Measurements from ENCODE around the gene ABCC3.

The ABCC3 gene

DNA sequence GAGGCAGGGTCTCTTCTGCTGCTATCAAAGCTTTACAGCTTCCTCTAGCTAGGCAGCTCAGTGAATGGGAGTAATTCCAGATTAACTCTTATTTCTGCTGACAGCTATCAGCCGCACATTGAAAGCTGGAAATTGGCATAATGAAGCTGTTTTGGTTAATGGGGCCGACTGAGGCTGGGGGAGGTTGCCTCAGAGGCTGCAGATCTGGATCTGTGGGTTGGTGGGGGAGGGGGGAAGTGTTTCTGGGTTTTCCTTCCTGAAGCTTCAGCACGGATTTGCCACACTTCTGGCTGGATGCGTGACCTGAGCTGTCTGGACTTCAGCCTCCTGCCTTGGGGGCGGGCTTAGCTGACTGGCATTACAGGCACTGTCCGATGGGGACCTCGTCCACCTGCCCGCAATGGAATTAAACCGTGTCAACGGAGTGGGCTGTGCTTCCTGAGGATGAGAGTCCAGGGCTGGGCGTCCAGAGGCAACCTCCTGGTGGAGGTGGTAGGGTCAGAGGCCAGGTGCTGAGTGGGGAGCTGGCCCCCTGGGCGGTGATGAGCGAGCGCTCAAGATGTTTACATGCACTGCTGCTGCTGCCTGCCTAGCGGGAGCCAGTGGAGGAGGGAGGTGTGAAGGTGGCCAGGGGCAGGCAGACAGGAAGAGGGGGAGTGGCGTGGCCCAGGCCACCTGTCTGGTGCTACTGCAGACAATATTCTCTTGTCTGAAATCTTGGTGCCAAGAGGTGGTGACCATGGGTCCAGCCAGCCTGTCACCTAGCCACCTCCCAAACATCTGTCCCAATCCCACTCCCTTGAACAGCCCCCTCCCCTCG, 6.7 kb upstream of the ABCC3 start:
- Histone ChIP-seq H3K4me3 (ENCODE audit: low read depth, low read length) (peak overlapping the region; percentile 38), H3K4me1 (peaks cover 31% of the 10 kb centered on the region), H3K36me3 (no peaks in the 10 kb centered on the region), H3K27me3 (no peaks in the 10 kb centered on the region), H3K9me3 (no peaks in the 10 kb centered on the region)
- TF ChIP-seq, protein P1, sequence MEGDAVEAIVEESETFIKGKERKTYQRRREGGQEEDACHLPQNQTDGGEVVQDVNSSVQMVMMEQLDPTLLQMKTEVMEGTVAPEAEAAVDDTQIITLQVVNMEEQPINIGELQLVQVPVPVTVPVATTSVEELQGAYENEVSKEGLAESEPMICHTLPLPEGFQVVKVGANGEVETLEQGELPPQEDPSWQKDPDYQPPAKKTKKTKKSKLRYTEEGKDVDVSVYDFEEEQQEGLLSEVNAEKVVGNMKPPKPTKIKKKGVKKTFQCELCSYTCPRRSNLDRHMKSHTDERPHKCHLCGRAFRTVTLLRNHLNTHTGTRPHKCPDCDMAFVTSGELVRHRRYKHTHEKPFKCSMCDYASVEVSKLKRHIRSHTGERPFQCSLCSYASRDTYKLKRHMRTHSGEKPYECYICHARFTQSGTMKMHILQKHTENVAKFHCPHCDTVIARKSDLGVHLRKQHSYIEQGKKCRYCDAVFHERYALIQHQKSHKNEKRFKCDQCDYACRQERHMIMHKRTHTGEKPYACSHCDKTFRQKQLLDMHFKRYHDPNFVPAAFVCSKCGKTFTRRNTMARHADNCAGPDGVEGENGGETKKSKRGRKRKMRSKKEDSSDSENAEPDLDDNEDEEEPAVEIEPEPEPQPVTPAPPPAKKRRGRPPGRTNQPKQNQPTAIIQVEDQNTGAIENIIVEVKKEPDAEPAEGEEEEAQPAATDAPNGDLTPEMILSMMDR (IDR thresholded peaks at IDR 0.05; ENCODE audit: low read depth, low read length): no peak
- DNase-seq: peak; percentile 37

DNA sequence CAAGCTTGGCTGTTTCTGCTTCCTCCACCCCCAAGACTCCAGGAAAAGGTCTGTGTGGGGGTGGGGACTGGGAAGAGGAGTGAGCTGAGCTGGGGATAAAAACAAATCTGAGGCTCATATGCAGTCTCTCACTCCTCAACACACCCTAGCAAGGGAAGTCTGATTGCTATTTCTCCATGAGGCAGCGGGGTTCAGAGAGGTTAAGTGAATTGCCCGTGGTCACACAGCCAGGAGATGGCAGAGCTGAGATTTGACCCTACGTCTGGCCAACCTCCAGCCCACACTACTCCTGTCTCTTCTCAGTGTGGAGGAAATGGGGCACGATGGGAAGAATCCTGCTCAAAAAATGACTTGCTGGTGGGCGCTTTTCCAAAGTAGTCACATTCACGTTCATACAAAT, 4.8 kb upstream of the ABCC3 start:
- no peaks in the 10 kb centered on the region for H3K36me3 ChIP-seq
- no peak overlapping the region for H3K4me3 ChIP-seq (ENCODE audit: low read depth, low read length)
- TF ChIP-seq, protein P1 (IDR thresholded peaks at IDR 0.05; ENCODE audit: low read depth, low read length): no peak
- no peaks in the 10 kb centered on the region for H3K9me3 ChIP-seq
- H3K4me1 ChIP-seq: peaks cover 31% of the 10 kb centered on the region
- no peak for DNase-seq
- H3K27me3 ChIP-seq: peaks cover 9% of the 10 kb centered on the region

DNA sequence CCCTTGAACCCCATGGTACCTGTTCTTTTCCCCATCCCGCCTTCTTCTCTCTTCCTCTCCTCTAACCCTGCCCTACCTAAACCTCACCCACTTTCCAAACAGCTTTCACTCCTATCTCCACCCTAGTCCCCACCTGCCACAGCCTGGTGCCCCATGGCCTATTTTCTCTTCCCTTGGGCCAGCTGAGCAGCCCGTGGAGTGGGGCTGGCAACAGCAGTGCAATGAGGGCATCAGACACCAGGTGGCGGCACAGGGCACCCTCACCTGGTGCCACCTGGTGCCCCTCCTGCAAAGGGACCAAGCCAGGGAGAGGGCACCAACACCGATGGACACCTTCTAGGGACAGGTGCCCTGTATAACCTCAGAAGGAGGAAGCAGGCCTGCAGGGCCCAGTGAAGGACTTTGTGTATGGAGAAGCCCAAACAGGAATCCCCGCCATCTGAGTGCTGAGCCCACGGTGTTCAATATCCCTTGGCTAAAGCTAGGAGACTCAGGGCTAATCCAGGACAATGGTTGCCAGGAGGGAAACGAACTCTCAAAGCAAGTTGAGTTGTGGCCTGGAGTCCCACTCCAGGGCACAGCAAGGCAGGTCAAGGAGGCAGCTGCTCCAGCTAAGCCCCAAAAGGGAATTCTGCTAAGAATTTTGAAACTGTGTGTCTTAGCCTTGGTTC, 4.0 kb upstream of the ABCC3 start:
- Histone ChIP-seq H3K9me3 (no peaks in the 10 kb centered on the region), H3K27me3 (peaks cover 14% of the 10 kb centered on the region), H3K4me1 (peaks cover 25% of the 10 kb centered on the region), H3K36me3 (no peaks in the 10 kb centered on the region), H3K4me3 (ENCODE audit: low read depth, low read length) (no peak overlapping the region)
- DNase-seq: peak; percentile 63
- TF ChIP-seq, protein P1 (IDR thresholded peaks at IDR 0.05; ENCODE audit: low read depth, low read length): peak; percentile 87

DNA sequence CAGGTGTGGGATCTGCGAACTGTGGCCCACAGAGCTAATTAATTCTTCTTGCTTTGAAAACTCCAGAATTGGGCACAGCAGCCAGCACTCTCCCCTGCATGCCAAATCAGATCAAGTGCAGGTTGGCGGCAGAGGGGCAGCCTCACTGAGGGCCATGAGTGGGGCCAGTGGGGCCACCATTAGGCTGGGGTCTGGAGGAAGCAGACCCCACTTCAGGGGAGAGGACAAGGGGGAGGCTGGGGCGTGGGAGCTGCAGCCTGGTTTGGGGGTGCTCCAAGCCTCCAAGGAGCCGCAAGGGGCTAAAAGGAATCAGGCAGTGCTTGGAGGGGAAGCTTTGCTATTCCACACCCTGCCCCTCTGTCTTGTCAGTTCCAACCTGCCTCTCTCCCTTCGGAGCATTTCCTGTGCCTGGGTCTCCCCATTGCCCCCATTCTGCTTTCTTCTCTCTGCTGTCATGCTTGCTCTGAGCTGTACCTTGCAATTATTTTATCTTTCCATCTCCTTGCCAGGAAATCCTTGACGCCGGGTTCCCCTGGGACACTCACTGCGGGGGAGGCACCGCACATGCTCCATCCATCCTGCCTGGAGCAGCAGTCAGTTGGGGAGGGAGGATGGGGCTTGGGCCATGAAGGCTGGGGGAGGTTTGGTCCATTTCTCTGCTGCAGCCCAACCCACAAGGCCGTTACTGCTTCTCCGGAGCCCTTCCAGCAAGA, 3.3 kb upstream of the ABCC3 start:
- H3K4me1 ChIP-seq: peaks cover 22% of the 10 kb centered on the region
- H3K27me3 ChIP-seq: peaks cover 14% of the 10 kb centered on the region
- DNase-seq: peak; percentile 61

DNA sequence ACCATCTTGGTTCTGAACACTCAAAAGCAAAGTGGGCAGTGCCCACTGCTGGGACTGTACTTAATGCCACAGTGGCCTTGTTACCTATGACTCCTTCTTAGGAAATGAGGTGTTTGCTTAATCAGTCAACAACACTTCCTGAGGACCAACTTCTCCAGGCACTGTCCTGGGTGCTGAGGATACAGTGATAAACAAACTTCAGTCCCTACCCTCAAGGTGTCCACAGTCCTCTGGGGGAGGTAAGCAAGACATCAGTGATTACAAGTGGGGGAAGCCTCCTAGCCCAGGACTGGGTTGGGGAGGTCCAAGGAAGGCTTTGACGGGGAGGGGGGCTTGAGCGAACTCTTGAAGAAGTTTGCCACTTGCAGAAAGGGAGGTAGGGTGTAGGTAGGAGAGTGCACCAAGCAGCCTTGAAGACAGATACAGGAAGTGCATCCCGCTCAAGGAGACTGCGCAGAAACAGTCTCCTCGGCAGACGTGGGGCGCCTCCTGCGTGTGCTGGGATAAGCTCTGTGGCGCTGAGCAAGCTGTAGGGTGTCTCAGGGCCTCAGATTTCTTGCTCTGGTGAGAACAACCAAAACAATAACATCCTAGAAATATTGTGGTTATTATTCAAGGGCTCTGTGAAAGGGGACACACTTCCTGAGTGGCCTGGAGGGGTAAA, 2.6 kb upstream of the ABCC3 start:
- Histone ChIP-seq H3K9me3 (no peaks in the 10 kb centered on the region), H3K4me3 (ENCODE audit: low read depth, low read length) (no peak overlapping the region), H3K4me1 (peaks cover 22% of the 10 kb centered on the region), H3K27me3 (peaks cover 14% of the 10 kb centered on the region), H3K36me3 (no peaks in the 10 kb centered on the region)
- TF ChIP-seq, protein P1 (IDR thresholded peaks at IDR 0.05; ENCODE audit: low read depth, low read length): no peak
- no peak for DNase-seq

More for the DNA sequence above, 3.3 kb upstream of the ABCC3 start:
- TF ChIP-seq, protein P1 (IDR thresholded peaks at IDR 0.05; ENCODE audit: low read depth, low read length): no peak
- Histone ChIP-seq H3K4me3 (ENCODE audit: low read depth, low read length) (no peak overlapping the region), H3K36me3 (no peaks in the 10 kb centered on the region), H3K9me3 (no peaks in the 10 kb centered on the region)
